Natural killer cell (primary cell): ENCODE results near the gene MYZAP. TPM values are rescaled to one million over a fixed set of nuclear protein-coding genes. Genes with fewer than 3 reads are reported as not detected.

Source experiments
- ATAC-seq, 3 donors: fragments of 150-1000 bp in 2 of 3; fragments of 200-7000 bp in 1 of 3; cut with Tn5 transposase; 1 replicate in 1 of 3; 2 replicates in 2 of 3; pipeline ENCODE4 v1.10.0; 2021; ENCODE audit warnings: mild to moderate bottlenecking in 2 of 3, moderate library complexity in 2 of 3
- DNase-seq, 2 donors: peaks; one replicate each; pipeline versions ENCODE4 v3.0.0 to v3.0.0-alpha.2; 2013 to 2021; ENCODE audit warnings: mixed read lengths in 1 of 2
- H3K27ac ChIP-seq: one replicate; pipeline ENCODE4 v1.5.1; 2013; ENCODE audit warnings: mild to moderate bottlenecking, low read length
- H3K27me3 ChIP-seq: one replicate; pipeline ENCODE4 v1.6.1; 2013; ENCODE audit warnings: low read length; ENCODE audit not compliant: control insufficient read depth, insufficient read depth
- H3K36me3 ChIP-seq: one replicate; pipeline ENCODE4 v1.6.1; 2013; ENCODE audit warnings: low read length; ENCODE audit not compliant: control insufficient read depth, insufficient read depth
- H3K4me1 ChIP-seq: one replicate; pipeline ENCODE4 v1.6.1; 2013; ENCODE audit warnings: low read length; ENCODE audit not compliant: control insufficient read depth, insufficient read depth
- H3K4me3 ChIP-seq: one replicate; pipeline ENCODE4 v1.5.1; 2013; ENCODE audit warnings: low read length
- H3K9me3 ChIP-seq: one replicate; pipeline ENCODE4 v1.6.1; 2013; ENCODE audit warnings: low read length; ENCODE audit not compliant: control insufficient read depth, insufficient read depth
- H3K27ac Mint-ChIP-seq, 2 donors: one replicate each; pipeline ENCODE4 v1.8.0; 2022; ENCODE audit warnings: mild to moderate bottlenecking in 2 of 2, mixed read lengths in 2 of 2, moderate library complexity in 1 of 2
- H3K27me3 Mint-ChIP-seq, 2 donors: one replicate each; pipeline ENCODE4 v1.8.0; 2022; ENCODE audit warnings: low read depth in 2 of 2, mixed read lengths in 2 of 2
- H3K36me3 Mint-ChIP-seq: one replicate; pipeline ENCODE4 v1.8.0; 2022; ENCODE audit warnings: mixed read lengths
- H3K4me1 Mint-ChIP-seq, 2 donors: one replicate each; pipeline ENCODE4 v1.8.0; 2022; ENCODE audit warnings: mixed read lengths in 2 of 2
- H3K4me3 Mint-ChIP-seq: one replicate; pipeline ENCODE4 v1.8.0; 2022; ENCODE audit warnings: mild to moderate bottlenecking, moderate library complexity, mixed read lengths
- H3K9me3 Mint-ChIP-seq, 2 donors: one replicate each; pipeline ENCODE4 v1.8.0; 2022; ENCODE audit warnings: mixed read lengths in 2 of 2
- CTCF ChIP-seq: fragments of 200-600 bp; IDR thresholded peaks from one replicate; pipeline ENCODE4 v1.8.0; 2022; ENCODE audit warnings: antibody characterized with exemption
- WGBS: methylation state at CpG from one replicate; pipeline ENCODE4 v1.1.7; 2013; ENCODE audit warnings: missing lambda C conversion rate; ENCODE audit not compliant: insufficient coverage; 5-methylcytosine and 5-hydroxymethylcytosine counted together
- intact Hi-C: fragments of 100-400 bp; cut with micrococcal nuclease; formaldehyde crosslinking; loops from one replicate; pipeline ENCODE4 v1.14.2; 2022
- total RNA-seq, 4 donors: library from RNA; stranded (reverse); fragments of 120-200 nt in 1 of 4; gene quantifications; one replicate each; pipeline versions ENCODE4 v1.2.3 to v1.2.4, GENCODE V29; 2013 to 2022

MYZAP gene
- total RNA-seq, 3 donors from 2014 or later (not counting 1 experiment from before 2014, with no cell fraction given) = not detected

GRCh38 chr15:57640930-57641682, 49.4 kb downstream of the MYZAP start:
- Mint-ChIP-seq H3K9me3 (no peaks in the 10 kb centered on the region), H3K4me1 (no peaks in the 10 kb centered on the region), H3K4me3 (no peak overlapping the region), H3K27ac (no peak overlapping the region), H3K36me3 (no peaks in the 10 kb centered on the region), H3K27me3 (peaks cover 16 to 34% of the 10 kb centered on the region in 2 donors)
- H3K36me3 ChIP-seq = no peaks in the 10 kb centered on the region
- H3K4me1 ChIP-seq = no peaks in the 10 kb centered on the region
- TF ChIP-seq CTCF = no peak
- DNase-seq (peak in 1 of 2 donors; percentile 28), ATAC-seq (no peak)
- H3K27me3 ChIP-seq = no peaks in the 10 kb centered on the region
- H3K9me3 ChIP-seq = no peaks in the 10 kb centered on the region
- intact Hi-C loops = no loop called here
- H3K27ac ChIP-seq = no peak overlapping the region
- 95% methylated on average over 4 of the region's 8 CpGs for WGBS
- no peak overlapping the region for H3K4me3 ChIP-seq

GRCh38 chr15:57643826-57644225, 52.1 kb downstream of the MYZAP start:
- no peak for DNase-seq
- intact Hi-C loops = no loop called here
- no peak for ATAC-seq
- Histone ChIP-seq H3K36me3 (no peaks in the 10 kb centered on the region), H3K4me3 (no peak overlapping the region), H3K27ac (no peak overlapping the region), H3K4me1 (no peaks in the 10 kb centered on the region), H3K27me3 (no peaks in the 10 kb centered on the region), H3K9me3 (no peaks in the 10 kb centered on the region)
- Mint-ChIP-seq H3K27me3 (peaks cover 19 to 49% of the 10 kb centered on the region in 2 donors), H3K4me3 (no peak overlapping the region), H3K4me1 (no peaks in the 10 kb centered on the region), H3K9me3 (no peaks in the 10 kb centered on the region), H3K36me3 (no peaks in the 10 kb centered on the region), H3K27ac (no peak overlapping the region)
- 84% methylated on average over 4 of the region's 4 CpGs for WGBS
- TF ChIP-seq CTCF = no peak

- H3K27ac Mint-ChIP-seq = no peak overlapping the region
- 98% methylated on average over 5 of the region's 5 CpGs for WGBS
- H3K36me3 Mint-ChIP-seq = no peaks in the 10 kb centered on the region
- no peaks in the 10 kb centered on the region for H3K36me3 ChIP-seq
- H3K27me3 Mint-ChIP-seq = peaks cover 15 to 36% of the 10 kb centered on the region in 2 donors
- no peak for TF ChIP-seq CTCF
- H3K9me3 Mint-ChIP-seq = no peaks in the 10 kb centered on the region
- H3K4me1 Mint-ChIP-seq = no peaks in the 10 kb centered on the region
- no peak for ATAC-seq
- no peaks in the 10 kb centered on the region for H3K9me3 ChIP-seq
- H3K27me3 ChIP-seq = no peaks in the 10 kb centered on the region
- no peak overlapping the region for H3K4me3 ChIP-seq
- no peak overlapping the region for H3K4me3 Mint-ChIP-seq
- no peak overlapping the region for H3K27ac ChIP-seq
- intact Hi-C loops = no loop called here
- H3K4me1 ChIP-seq = no peaks in the 10 kb centered on the region
- DNase-seq = no peak
Observed at GRCh38 chr15:57646087-57646486, 54.4 kb downstream of the MYZAP start.
